Activated naive CD8-positive, alpha-beta T cell (primary cell): Measurements from ENCODE around the gene PCBP3.
A peak's percentile ranks its signal among the peaks of the same experiment; 100 is the strongest.
"Not testable (repeated sequence)": the region's sequence is repeated elsewhere in the genome, so short reads cannot be mapped to it uniquely, and the experiment has no call there.

Source experiments
- H3K27ac Mint-ChIP-seq: one replicate; pipeline ENCODE4 v1.8.0; 2021; ENCODE audit warnings: mixed read lengths
- H3K27me3 Mint-ChIP-seq: one replicate; pipeline ENCODE4 v1.8.0; 2021; ENCODE audit warnings: mixed read lengths
- H3K36me3 Mint-ChIP-seq: one replicate; pipeline ENCODE4 v1.8.0; 2021; ENCODE audit warnings: mixed read lengths
- H3K4me1 Mint-ChIP-seq: one replicate; pipeline ENCODE4 v1.8.0; 2021; ENCODE audit warnings: low read depth, mixed read lengths
- H3K4me3 Mint-ChIP-seq: one replicate; pipeline ENCODE4 v1.8.0; 2021; ENCODE audit warnings: mild to moderate bottlenecking, mixed read lengths
- H3K9me3 Mint-ChIP-seq: one replicate; pipeline ENCODE4 v1.8.0; 2021; ENCODE audit warnings: low read depth, mixed read lengths

PCBP3 gene

DNA sequence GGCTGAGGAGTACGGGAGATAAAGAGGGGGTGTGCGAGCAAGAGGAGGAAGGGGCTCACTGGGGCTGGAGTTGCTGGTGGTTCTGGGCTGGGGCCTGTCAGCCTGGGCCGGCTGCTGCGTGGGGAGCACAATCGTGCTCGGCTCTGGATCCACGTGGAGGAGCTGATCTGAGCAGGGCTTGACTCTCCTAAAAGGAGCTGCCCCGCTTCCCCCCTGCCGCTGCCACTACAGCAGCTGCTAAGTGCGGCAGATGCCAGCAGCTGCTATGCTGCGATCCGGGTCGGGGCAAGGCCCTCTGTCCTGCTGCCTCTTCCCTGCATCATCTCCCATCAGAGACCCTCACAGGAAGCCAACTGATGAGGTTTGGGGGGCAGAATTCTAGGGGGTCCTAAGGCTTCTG lies 165.9 kb downstream of the PCBP3 start:
- Mint-ChIP-seq H3K4me1 (no peaks in the 10 kb centered on the region), H3K36me3 (no peaks in the 10 kb centered on the region), H3K4me3 (no peak overlapping the region), H3K27me3 (no peaks in the 10 kb centered on the region), H3K9me3 (no peaks in the 10 kb centered on the region), H3K27ac (no peak overlapping the region)

GRCh38 chr21:45811136-45811535 lies 167.6 kb downstream of the PCBP3 start:
- Mint-ChIP-seq H3K4me1 (no peaks in the 10 kb centered on the region), H3K36me3 (no peaks in the 10 kb centered on the region), H3K9me3 (no peaks in the 10 kb centered on the region), H3K4me3 (no peak overlapping the region), H3K27me3 (no peaks in the 10 kb centered on the region), H3K27ac (no peak overlapping the region)

DNA sequence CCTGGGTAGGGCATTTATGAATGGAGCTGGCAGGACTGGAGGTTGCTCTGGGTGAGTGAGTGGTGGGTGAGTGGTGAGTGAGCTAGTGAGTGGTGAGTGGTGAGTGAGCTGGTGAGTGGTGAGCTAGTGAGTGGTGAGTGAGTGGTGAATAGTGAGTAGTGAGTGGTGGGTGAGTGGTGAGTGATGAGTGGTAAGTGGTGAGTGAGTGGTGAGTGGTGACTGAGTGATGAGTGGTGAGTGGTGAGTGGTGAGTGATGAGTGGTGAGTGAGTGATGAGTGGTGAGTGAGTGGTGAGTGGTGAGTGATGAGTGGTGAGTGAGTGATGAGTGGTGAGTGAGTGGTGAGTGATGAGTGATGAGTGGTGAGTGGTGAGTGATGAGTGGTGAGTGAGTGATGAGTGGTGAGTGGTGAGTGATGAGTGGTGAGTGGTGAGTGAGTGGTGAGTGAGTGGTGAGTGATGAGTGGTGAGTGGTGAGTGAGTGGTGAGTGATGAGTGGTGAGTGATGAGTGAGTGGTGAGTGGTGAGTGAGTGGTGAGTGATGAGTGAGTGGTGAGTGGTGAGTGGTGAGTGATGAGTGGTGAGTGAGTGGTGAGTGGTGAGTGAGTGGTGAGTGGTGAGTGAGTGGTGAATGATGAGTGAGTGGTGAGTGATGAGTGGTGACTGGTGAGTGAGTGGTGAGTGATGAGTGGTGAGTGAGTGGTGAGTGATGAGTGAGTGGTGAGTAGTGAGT lies 170.8 kb downstream of the PCBP3 start:
- not testable (repeated sequence) for H3K27ac Mint-ChIP-seq, H3K9me3 Mint-ChIP-seq
- H3K4me1 Mint-ChIP-seq: peaks cover 19% of the 10 kb centered on the region

GRCh38 chr21:45815781-45816180 lies 172.3 kb downstream of the PCBP3 start:
- not testable (repeated sequence) for H3K9me3 Mint-ChIP-seq, H3K36me3 Mint-ChIP-seq, H3K27me3 Mint-ChIP-seq, H3K4me3 Mint-ChIP-seq, H3K27ac Mint-ChIP-seq
- peaks cover 27% of the 10 kb centered on the region for H3K4me1 Mint-ChIP-seq

More for the DNA sequence above, 170.8 kb downstream of the PCBP3 start:
- not testable (repeated sequence) for H3K27me3 Mint-ChIP-seq, H3K4me3 Mint-ChIP-seq, H3K36me3 Mint-ChIP-seq

DNA sequence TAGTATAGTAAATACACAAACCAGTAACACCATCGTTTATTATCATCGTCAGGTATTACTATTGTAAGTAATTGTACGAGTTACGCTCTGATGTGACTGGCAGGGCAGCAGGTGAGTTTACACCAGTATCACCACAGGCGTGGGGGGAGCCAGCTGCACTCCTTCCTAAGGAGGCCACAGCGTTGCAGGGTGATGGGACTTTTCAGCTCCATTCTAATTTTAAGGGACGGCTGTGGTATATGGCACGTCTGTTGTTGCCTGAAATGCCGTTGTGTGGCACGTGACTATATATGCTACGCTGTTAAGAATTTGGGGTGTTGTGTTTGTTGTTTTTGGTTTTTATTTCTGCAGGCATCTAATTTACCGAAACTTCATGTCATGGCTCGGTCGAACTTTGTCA lies 173.3 kb downstream of the PCBP3 start:
- Mint-ChIP-seq H3K4me1 (peaks cover 29% of the 10 kb centered on the region), H3K4me3 (no peak overlapping the region), H3K36me3 (peaks cover 2% of the 10 kb centered on the region), H3K27me3 (no peaks in the 10 kb centered on the region), H3K27ac (peak overlapping the region; percentile 97), H3K9me3 (no peaks in the 10 kb centered on the region)

DNA sequence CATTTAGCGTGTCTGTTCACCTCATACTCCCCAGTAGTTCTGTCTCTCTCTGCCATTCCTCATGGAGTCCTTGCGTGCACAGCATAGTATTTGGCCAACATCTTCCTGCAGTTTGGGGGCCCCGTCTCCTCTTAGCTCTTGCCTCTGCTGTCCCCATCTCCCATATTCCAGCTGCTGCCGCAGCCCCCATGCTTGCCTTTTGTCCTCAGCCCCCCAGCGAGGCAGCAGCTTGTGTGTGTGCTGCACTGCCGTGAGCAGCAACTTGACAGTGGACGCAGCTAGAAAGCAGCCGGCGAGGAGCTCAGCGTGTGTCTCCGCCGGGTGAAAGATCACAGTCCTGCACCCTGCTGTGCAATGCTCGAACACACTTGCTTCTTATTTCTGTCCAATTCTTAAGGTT lies 173.8 kb downstream of the PCBP3 start:
- peaks cover 30% of the 10 kb centered on the region for H3K4me1 Mint-ChIP-seq
- H3K36me3 Mint-ChIP-seq: peaks cover 2% of the 10 kb centered on the region
- no peaks in the 10 kb centered on the region for H3K27me3 Mint-ChIP-seq
- H3K4me3 Mint-ChIP-seq: no peak overlapping the region
- H3K9me3 Mint-ChIP-seq: no peaks in the 10 kb centered on the region
- peak overlapping the region; percentile 97 for H3K27ac Mint-ChIP-seq

GRCh38 chr21:45818276-45818903 lies 174.9 kb downstream of the PCBP3 start:
- no peaks in the 10 kb centered on the region for H3K27me3 Mint-ChIP-seq
- peak overlapping the region; percentile 74 for H3K4me3 Mint-ChIP-seq
- peak overlapping the region; percentile 97 for H3K27ac Mint-ChIP-seq
- peaks cover 30% of the 10 kb centered on the region for H3K4me1 Mint-ChIP-seq
- peaks cover 2% of the 10 kb centered on the region for H3K36me3 Mint-ChIP-seq
- H3K9me3 Mint-ChIP-seq: no peaks in the 10 kb centered on the region

GRCh38 chr21:45818904-45819285 lies 175.4 kb downstream of the PCBP3 start:
- peak overlapping the region; percentile 97 for H3K27ac Mint-ChIP-seq
- H3K4me3 Mint-ChIP-seq: peak overlapping the region; percentile 12

GRCh38 chr21:45819478-45820170 lies 176.1 kb downstream of the PCBP3 start:
- Mint-ChIP-seq H3K36me3 (peaks cover 2% of the 10 kb centered on the region), H3K4me3 (no peak overlapping the region), H3K27ac (peak overlapping the region; percentile 97), H3K27me3 (no peaks in the 10 kb centered on the region), H3K9me3 (no peaks in the 10 kb centered on the region), H3K4me1 (peaks cover 30% of the 10 kb centered on the region)

More at GRCh38 chr21:45818904-45819285, 175.4 kb downstream of the PCBP3 start:
- Mint-ChIP-seq H3K36me3 (peaks cover 2% of the 10 kb centered on the region), H3K4me1 (peaks cover 30% of the 10 kb centered on the region), H3K9me3 (no peaks in the 10 kb centered on the region), H3K27me3 (no peaks in the 10 kb centered on the region)

DNA sequence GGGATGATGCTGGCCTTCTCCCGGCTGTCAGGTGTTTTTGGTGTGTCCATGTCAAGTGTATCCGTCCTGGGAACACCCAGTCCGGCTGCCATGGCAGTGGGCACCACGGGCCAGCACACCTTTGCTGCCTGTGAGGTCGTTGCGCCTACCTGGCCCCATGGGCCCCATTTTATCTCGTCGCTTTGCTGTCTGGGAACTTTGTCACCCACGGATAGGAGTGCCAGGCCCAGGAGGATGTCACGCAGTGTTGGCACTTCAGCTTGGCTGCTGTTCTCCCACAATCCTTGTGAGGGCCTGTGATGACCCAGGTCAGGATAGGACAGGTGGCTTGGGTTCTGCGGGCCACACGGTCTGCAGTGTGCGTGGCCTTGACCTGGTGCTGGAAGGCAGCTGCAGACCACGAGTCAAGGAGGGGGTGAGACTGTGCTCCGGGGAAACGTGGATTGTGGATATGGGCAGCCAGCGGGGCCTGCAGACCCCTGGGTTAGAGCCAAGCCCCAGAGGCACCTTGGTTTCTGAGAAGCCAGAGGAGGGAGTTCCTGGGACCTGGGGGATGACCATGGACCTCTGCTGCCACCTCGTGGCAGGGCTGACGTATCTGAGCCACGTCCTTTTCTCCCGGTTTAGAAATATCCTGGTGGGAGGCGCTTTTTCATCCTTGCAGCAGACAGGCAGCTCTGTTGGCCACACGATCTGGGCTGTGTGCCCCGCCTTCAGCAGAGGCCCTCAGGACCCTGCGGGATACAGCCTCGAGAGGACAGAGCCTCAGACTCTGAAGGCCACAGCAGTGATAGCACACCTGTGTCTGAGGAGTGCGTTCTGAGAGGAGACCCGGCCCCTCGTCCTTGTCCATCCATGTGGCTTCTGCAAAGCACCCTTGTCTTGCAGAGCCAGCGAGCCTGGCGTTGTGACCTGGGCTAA lies 176.9 kb downstream of the PCBP3 start:
- H3K27me3 Mint-ChIP-seq: no peaks in the 10 kb centered on the region
- H3K36me3 Mint-ChIP-seq: peaks cover 2% of the 10 kb centered on the region
- H3K4me1 Mint-ChIP-seq: peaks cover 30% of the 10 kb centered on the region
- H3K4me3 Mint-ChIP-seq: peak overlapping the region; percentile 42
- H3K27ac Mint-ChIP-seq: peak overlapping the region; percentile 76
- no peaks in the 10 kb centered on the region for H3K9me3 Mint-ChIP-seq

DNA sequence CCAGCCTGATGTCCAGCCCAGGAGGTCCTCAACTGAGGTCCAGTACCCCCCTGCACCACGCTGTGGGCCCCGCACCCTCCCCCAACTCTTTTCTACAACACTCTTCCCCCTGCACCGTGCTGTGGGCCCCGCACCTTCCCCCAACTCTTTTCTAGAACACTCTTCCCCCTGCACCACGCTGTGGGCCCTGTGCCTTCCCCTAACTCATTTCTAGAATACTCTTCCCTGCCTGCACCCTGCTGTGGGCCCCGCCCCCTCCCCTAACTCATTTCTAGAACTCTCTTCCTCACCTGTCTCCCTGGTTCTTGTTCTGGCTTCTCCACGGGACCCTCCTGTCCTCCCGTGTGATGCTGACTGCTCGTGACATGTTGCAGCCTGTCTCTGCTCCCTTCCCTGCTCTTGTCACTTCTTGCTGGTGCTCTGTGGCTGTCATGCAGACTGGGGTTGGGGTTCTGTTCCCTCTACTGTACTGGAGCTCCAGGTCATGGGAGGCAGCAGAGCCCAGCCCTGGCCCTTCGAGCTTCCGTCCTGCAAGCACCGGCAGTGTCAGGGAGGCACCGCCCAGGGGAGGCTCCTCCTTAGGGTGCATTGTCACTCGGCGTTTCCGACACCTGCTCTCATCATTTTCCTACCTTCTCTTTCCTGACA lies 177.9 kb downstream of the PCBP3 start:
- H3K36me3 Mint-ChIP-seq: peaks cover 2% of the 10 kb centered on the region
- no peak overlapping the region for H3K27ac Mint-ChIP-seq
- H3K9me3 Mint-ChIP-seq: no peaks in the 10 kb centered on the region
- no peak overlapping the region for H3K4me3 Mint-ChIP-seq
- H3K4me1 Mint-ChIP-seq: peaks cover 30% of the 10 kb centered on the region
- H3K27me3 Mint-ChIP-seq: no peaks in the 10 kb centered on the region

DNA sequence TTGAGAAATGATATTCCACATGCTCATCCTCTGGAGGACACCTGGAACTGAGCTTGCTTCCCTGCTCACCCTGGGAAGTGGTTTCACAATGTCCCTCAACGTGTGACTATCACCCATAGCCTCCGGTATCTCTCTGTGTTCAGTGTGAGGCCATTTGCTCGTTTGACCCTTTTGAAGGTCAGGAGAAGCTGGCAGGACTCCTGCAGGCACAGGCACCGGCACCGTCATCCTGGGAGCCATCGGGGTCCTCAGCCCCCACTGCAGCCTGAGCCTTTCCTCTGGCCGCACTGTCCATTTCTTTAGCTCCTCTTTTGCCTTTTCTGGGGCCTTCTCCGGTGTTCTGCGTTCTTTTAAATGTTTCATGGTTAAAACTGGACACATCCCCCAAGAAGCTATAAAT lies 178.5 kb downstream of the PCBP3 start:
- no peak overlapping the region for H3K27ac Mint-ChIP-seq
- H3K36me3 Mint-ChIP-seq: peaks cover 2% of the 10 kb centered on the region
- H3K4me3 Mint-ChIP-seq: no peak overlapping the region

DNA sequence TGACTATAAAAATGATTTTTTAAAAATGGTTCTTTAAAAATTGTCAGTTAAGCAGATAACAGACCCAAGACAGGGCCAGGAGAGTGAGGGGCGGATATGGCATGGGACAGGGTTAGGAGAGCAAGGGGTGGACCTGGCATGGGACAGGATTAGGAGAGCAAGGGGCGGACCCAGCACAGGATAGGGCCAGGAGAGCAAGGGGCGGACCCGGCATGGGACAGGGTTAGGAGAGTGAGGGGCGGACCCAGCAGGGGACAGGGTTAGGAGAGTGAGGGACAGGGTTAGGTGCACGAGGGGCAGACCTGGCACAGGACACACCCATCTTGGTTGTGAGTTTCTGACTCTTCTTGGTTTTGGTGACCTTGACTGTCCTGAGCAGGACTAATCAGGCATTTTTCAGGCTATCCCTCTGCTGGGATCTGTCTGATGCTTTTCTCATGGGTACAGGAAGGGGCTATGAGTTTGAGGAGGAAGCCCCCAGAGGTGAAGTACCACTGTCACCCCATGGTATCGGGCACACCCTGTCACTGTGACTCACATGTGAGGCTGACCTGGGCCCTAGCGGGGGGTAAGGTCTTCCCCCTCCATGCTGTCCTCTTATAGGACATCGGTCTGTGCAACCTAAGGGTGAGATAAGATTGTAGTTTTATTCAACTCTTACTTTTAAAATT lies 179.0 kb downstream of the PCBP3 start:
- no peak overlapping the region for H3K27ac Mint-ChIP-seq
- H3K9me3 Mint-ChIP-seq: no peaks in the 10 kb centered on the region
- no peaks in the 10 kb centered on the region for H3K27me3 Mint-ChIP-seq
- peaks cover 33% of the 10 kb centered on the region for H3K4me1 Mint-ChIP-seq
- H3K4me3 Mint-ChIP-seq: no peak overlapping the region
- H3K36me3 Mint-ChIP-seq: peaks cover 3% of the 10 kb centered on the region

More for the DNA sequence above, 178.5 kb downstream of the PCBP3 start:
- Mint-ChIP-seq H3K4me1 (peaks cover 31% of the 10 kb centered on the region), H3K9me3 (no peaks in the 10 kb centered on the region), H3K27me3 (no peaks in the 10 kb centered on the region)
